Type B pancreatic cell (in vitro differentiated cells): Measurements from ENCODE around the gene FRMD4A. TPM values are rescaled to one million over a fixed set of nuclear protein-coding genes. Genes with fewer than 3 reads are reported as not detected.
"Not testable (repeated sequence)": the region's sequence is repeated elsewhere in the genome, so short reads cannot be mapped to it uniquely, and the experiment has no call there.

Experiments used
- DNase-seq: peaks from one replicate; pipeline ENCODE4 v3.0.0; 2021; ENCODE audit warnings: mixed read lengths; ENCODE audit not compliant: unreplicated experiment; ENCODE audit errors: extremely low spot score
- H3K27ac Mint-ChIP-seq: 2 replicates; pipeline ENCODE4 v1.8.0; 2021; ENCODE audit warnings: mild to moderate bottlenecking, mixed read lengths
- H3K27me3 Mint-ChIP-seq: 2 replicates; pipeline ENCODE4 v1.8.0; 2021; ENCODE audit warnings: mixed read lengths
- H3K36me3 Mint-ChIP-seq: 2 replicates; pipeline ENCODE4 v1.8.0; 2021; ENCODE audit warnings: mixed read lengths
- H3K4me1 Mint-ChIP-seq: one replicate; pipeline ENCODE4 v1.8.0; 2021; ENCODE audit warnings: mixed read lengths; ENCODE audit not compliant: unreplicated experiment
- H3K4me3 Mint-ChIP-seq: 2 replicates; pipeline ENCODE4 v1.8.0; 2021; ENCODE audit warnings: mild to moderate bottlenecking, mixed read lengths
- H3K9me3 Mint-ChIP-seq: 2 replicates; pipeline ENCODE4 v1.8.0; 2021; ENCODE audit warnings: mixed read lengths
- CTCF ChIP-seq: fragments of 200-600 bp; sonication (generic); conservative IDR thresholded peaks from 2 replicates; pipeline ENCODE4 v1.5.0; 2021; ENCODE audit warnings: antibody characterized with exemption, mild to moderate bottlenecking
- total RNA-seq: library from RNA; stranded (reverse); gene quantifications from 2 replicates; pipeline ENCODE4 v1.2.1, GENCODE V29; 2021; ENCODE audit warnings: low replicate concordance

FRMD4A gene
- total RNA-seq, 1 donor from 2014 or later = 88.9 TPM

- no peaks in the 10 kb centered on the region for H3K36me3 Mint-ChIP-seq
- H3K9me3 Mint-ChIP-seq = peaks cover 4% of the 10 kb centered on the region
- peaks cover 3% of the 10 kb centered on the region for H3K27me3 Mint-ChIP-seq
- H3K4me3 Mint-ChIP-seq = no peak overlapping the region
- DNase-seq = no peak
- peaks cover 7% of the 10 kb centered on the region for H3K4me1 Mint-ChIP-seq
- no peak for TF ChIP-seq CTCF
- H3K27ac Mint-ChIP-seq = no peak overlapping the region
Measured at GRCh38 chr10:13904064-13904463, 426.7 kb downstream of the FRMD4A start.

- Mint-ChIP-seq H3K27ac (no peak overlapping the region), H3K4me1 (peaks cover 7% of the 10 kb centered on the region), H3K27me3 (peaks cover 3% of the 10 kb centered on the region), H3K4me3 (no peak overlapping the region), H3K36me3 (no peaks in the 10 kb centered on the region), H3K9me3 (peaks cover 4% of the 10 kb centered on the region)
- DNase-seq = no peak
- no peak for TF ChIP-seq CTCF
Measured at GRCh38 chr10:13902868-13903587, 427.7 kb downstream of the FRMD4A start.

- no peak overlapping the region for H3K27ac Mint-ChIP-seq
- H3K4me3 Mint-ChIP-seq = no peak overlapping the region
- TF ChIP-seq CTCF = no peak
- H3K36me3 Mint-ChIP-seq = peaks cover 3% of the 10 kb centered on the region
- no peaks in the 10 kb centered on the region for H3K27me3 Mint-ChIP-seq
- H3K4me1 Mint-ChIP-seq = peaks cover 7% of the 10 kb centered on the region
- DNase-seq = no peak
- H3K9me3 Mint-ChIP-seq = peaks cover 13% of the 10 kb centered on the region
Measured at GRCh38 chr10:13899941-13900340, 430.8 kb downstream of the FRMD4A start.

- not testable (repeated sequence) for H3K4me3 Mint-ChIP-seq, H3K9me3 Mint-ChIP-seq, DNase-seq, H3K27ac Mint-ChIP-seq
- H3K27me3 Mint-ChIP-seq = peaks cover 32% of the 10 kb centered on the region
- H3K36me3 Mint-ChIP-seq = peaks cover 10% of the 10 kb centered on the region
- peaks cover 17% of the 10 kb centered on the region for H3K4me1 Mint-ChIP-seq
Measured at GRCh38 chr10:13896146-13896545, 434.6 kb downstream of the FRMD4A start.

GRCh38 chr10:13894412-13895093, 436.2 kb downstream of the FRMD4A start:
- H3K4me1 Mint-ChIP-seq = peaks cover 27% of the 10 kb centered on the region
- H3K4me3 Mint-ChIP-seq = peak overlapping the region; percentile 90
- no peak for TF ChIP-seq CTCF
- no peak overlapping the region for H3K27ac Mint-ChIP-seq
- peaks cover 9% of the 10 kb centered on the region for H3K9me3 Mint-ChIP-seq
- peaks cover 47% of the 10 kb centered on the region for H3K27me3 Mint-ChIP-seq
- DNase-seq = no peak
- H3K36me3 Mint-ChIP-seq = peaks cover 10% of the 10 kb centered on the region

GRCh38 chr10:13893926-13894325, 436.8 kb downstream of the FRMD4A start:
- Mint-ChIP-seq H3K27me3 (peaks cover 54% of the 10 kb centered on the region), H3K4me3 (peak overlapping the region; percentile 90), H3K36me3 (peaks cover 10% of the 10 kb centered on the region), H3K4me1 (peaks cover 31% of the 10 kb centered on the region), H3K9me3 (peaks cover 9% of the 10 kb centered on the region), H3K27ac (peak overlapping the region; percentile 5)
- DNase-seq = no peak
- TF ChIP-seq CTCF = no peak
